Body of pancreas (tissue), 4 donors: ENCODE data around the gene TNIK.

ENCODE experiments used
- CTCF ChIP-seq, 7 experiments: fragments of 450-650 bp in 4 of 7; fragments of 200-600 bp in 3 of 7; sonication (generic) in 3 of 7; IDR thresholded peaks; one replicate each; pipeline ENCODE4 v1.5.1; 2016 to 2019; ENCODE audit warnings: antibody characterized with exemption in 7 of 7
- POLR2A ChIP-seq, 3 donors: fragments of 450-650 bp; IDR thresholded peaks; one replicate each; pipeline ENCODE4 v1.6.1; 2016; ENCODE audit warnings: antibody characterized with exemption in 3 of 3, mild to moderate bottlenecking in 2 of 3

GRCh38 chr3:171348121-171348520, 112.1 kb downstream of the TNIK start:
- no peak for TF ChIP-seq CTCF (IDR thresholded peaks at IDR 0.05)
- TF ChIP-seq POLR2A (IDR thresholded peaks at IDR 0.05) = no peak
